ENCODE data around the gene TAB2.

The TAB2 gene

DNA sequence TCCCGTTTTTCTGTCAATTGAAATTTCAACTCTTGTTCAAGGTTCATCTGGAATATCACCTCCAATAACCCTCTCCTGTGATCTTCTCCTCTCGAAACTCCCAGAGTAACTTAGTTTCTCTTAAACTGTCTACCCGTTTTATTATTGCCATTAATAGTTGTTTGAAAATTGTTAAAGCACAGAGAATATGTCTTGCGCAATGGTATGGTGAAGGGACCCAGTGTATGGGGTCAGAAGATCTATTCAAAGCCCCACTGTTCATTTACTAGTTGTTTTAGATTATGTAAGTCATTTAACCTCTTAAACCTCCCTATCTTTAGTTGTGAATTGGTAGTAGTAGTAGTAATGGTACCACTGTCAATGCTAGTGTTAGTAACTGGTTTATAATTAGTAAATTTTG is 6.2 kb upstream of the TAB2 start:
- Histone ChIP-seq H3K14ac (ENCODE audit: low read length in 2 of 2) (no peak overlapping the region), H3K4me2 (ENCODE audit: low read length, poor library complexity, severe bottlenecking) (no peak overlapping the region), H4K91ac (ENCODE audit: low read length) (no peak overlapping the region), H2AK5ac (ENCODE audit: low read length, severe bottlenecking) (no peak overlapping the region), H2BK15ac (ENCODE audit: low read depth, poor library complexity, severe bottlenecking) (no peak overlapping the region), H3K27me3 (ENCODE audit: control insufficient read depth in 1 of 2, insufficient read depth in 1 of 2, low read length in 2 of 2) (no peaks in the 10 kb centered on the region), H3K4me3 (ENCODE audit: insufficient read depth in 1 of 2, low read depth in 1 of 2, low read length in 2 of 2) (no peak overlapping the region), H3K79me1 (replicated peaks; ENCODE audit: low read length, poor library complexity, severe bottlenecking) (no peaks in the 10 kb centered on the region), H3K9me3 (ENCODE audit: control insufficient read depth, low read length) (no peaks in the 10 kb centered on the region), H2BK120ac (ENCODE audit: low read depth, low read length) (no peak overlapping the region), H3K27ac (ENCODE audit: low read length, poor library complexity, severe bottlenecking) (no peak overlapping the region), H3K23ac (ENCODE audit: low read length in 2 of 2) (no peak overlapping the region), H2BK5ac (ENCODE audit: low read depth, low read length, poor library complexity, severe bottlenecking) (no peak overlapping the region), H3K18ac (ENCODE audit: low read depth in 1 of 2, low read length in 2 of 2) (no peak overlapping the region), H4K8ac (ENCODE audit: low read length) (no peak overlapping the region), H2BK12ac (ENCODE audit: low read length in 2 of 2) (no peak overlapping the region), H3K36me3 (ENCODE audit: control insufficient read depth in 1 of 2, insufficient read depth in 2 of 2, low read depth in 1 of 2, low read length in 2 of 2) (no peaks in the 10 kb centered on the region), H3K9ac (ENCODE audit: low read length) (no peak overlapping the region), H2AFZ (ENCODE audit: low read depth, low read length) (no peak overlapping the region), H3K4ac (ENCODE audit: low read depth in 1 of 2, low read length in 2 of 2) (no peak overlapping the region), H3K4me1 (ENCODE audit: control insufficient read depth, insufficient read depth, low read depth, low read length) (peaks cover 3% of the 10 kb centered on the region)
- WGBS = 100% methylated on average over 1 of the region's 4 CpGs
- no peak for DNase-seq

DNA sequence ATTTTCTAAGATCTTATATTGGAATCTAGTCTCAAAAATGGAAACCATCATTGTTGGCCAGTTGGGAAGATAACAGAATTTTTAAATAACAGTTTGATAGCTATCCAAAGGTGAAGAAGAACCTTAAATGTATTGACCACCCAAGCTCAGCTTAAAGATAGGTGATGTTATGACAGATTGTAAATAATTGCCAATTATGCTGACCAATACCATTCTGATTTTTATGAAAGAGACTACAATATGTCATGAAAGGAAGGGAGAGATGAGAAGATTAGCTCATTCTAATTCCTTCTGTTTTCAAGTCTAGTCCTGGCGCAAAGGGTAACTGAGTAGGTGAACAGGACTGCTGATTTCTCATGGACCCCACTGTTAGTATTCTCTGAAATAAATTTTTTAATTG is 5.7 kb upstream of the TAB2 start:
- no peaks in the 10 kb centered on the region for H3K36me3 ChIP-seq (ENCODE audit: control insufficient read depth in 1 of 2, insufficient read depth in 2 of 2, low read depth in 1 of 2, low read length in 2 of 2)
- H3K27me3 ChIP-seq (ENCODE audit: control insufficient read depth in 1 of 2, insufficient read depth in 1 of 2, low read length in 2 of 2) = no peaks in the 10 kb centered on the region
- H3K4me2 ChIP-seq (ENCODE audit: low read length, poor library complexity, severe bottlenecking) = no peak overlapping the region
- H3K14ac ChIP-seq (ENCODE audit: low read length in 2 of 2) = no peak overlapping the region
- H3K9me3 ChIP-seq (ENCODE audit: control insufficient read depth, low read length) = no peaks in the 10 kb centered on the region
- H2BK120ac ChIP-seq (ENCODE audit: low read depth, low read length) = no peak overlapping the region
- H2BK15ac ChIP-seq (ENCODE audit: low read depth, poor library complexity, severe bottlenecking) = no peak overlapping the region
- WGBS = no CpG with 5 or more reads among the region's 1 CpG
- H3K9ac ChIP-seq (ENCODE audit: low read length) = no peak overlapping the region
- no peak overlapping the region for H2BK5ac ChIP-seq (ENCODE audit: low read depth, low read length, poor library complexity, severe bottlenecking)
- H3K4ac ChIP-seq (ENCODE audit: low read depth in 1 of 2, low read length in 2 of 2) = no peak overlapping the region
- H3K4me1 ChIP-seq (ENCODE audit: control insufficient read depth, insufficient read depth, low read depth, low read length) = no peaks in the 10 kb centered on the region
- no peak overlapping the region for H2AFZ ChIP-seq (ENCODE audit: low read depth, low read length)
- H2BK12ac ChIP-seq (ENCODE audit: low read length in 2 of 2) = no peak overlapping the region
- H4K8ac ChIP-seq (ENCODE audit: low read length) = no peak overlapping the region
- DNase-seq = no peak
- no peak overlapping the region for H4K91ac ChIP-seq (ENCODE audit: low read length)
- H3K79me1 ChIP-seq (replicated peaks; ENCODE audit: low read length, poor library complexity, severe bottlenecking) = no peaks in the 10 kb centered on the region
- no peak overlapping the region for H3K27ac ChIP-seq (ENCODE audit: low read length, poor library complexity, severe bottlenecking)
- H3K23ac ChIP-seq (ENCODE audit: low read length in 2 of 2) = no peak overlapping the region
- no peak overlapping the region for H2AK5ac ChIP-seq (ENCODE audit: low read length, severe bottlenecking)
- H3K18ac ChIP-seq (ENCODE audit: low read depth in 1 of 2, low read length in 2 of 2) = no peak overlapping the region
- no peak overlapping the region for H3K4me3 ChIP-seq (ENCODE audit: insufficient read depth in 1 of 2, low read depth in 1 of 2, low read length in 2 of 2)

DNA sequence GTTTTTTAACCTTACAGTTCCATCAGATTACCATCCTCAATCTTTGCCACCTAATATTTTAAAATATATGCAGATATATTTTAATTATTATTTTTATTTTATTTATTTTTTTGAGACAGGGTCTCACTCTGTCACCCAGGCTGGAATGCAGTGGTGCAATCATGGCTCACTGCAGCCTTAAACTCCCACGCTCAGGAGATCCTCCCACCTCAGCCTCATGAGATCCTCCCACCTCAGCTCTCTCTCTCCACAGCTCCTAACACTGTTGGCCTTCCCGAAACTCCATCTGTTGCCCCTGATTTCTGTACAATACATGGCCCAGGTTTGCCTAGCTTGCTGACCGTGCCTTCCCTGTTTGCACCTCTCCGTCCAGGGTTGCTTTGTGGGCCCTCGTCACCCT is 4.4 kb upstream of the TAB2 start:
- H2BK15ac ChIP-seq (ENCODE audit: low read depth, poor library complexity, severe bottlenecking) = no peak overlapping the region

DNA sequence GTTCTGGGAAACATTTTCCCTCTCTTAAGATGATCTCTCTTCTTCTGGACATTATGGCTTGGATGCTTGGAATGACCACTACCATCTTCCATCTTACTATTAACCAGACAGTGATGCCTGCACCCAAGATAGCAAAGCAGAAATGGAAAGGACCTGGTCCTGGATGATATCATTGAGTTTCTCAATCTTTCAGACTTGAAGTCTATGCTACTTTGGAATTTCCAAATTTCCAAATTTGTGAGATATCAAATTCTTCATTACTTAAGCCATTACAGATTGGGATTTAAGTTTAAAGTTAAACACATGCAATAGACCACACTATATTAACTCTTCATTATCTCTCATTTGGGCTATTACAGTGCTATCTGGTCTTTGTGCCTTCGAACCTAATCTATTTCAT is 3.7 kb upstream of the TAB2 start:
- H3K36me3 ChIP-seq (ENCODE audit: control insufficient read depth in 1 of 2, insufficient read depth in 2 of 2, low read depth in 1 of 2, low read length in 2 of 2) = no peaks in the 10 kb centered on the region
- no peaks in the 10 kb centered on the region for H3K4me1 ChIP-seq (ENCODE audit: control insufficient read depth, insufficient read depth, low read depth, low read length)
- H3K27me3 ChIP-seq (ENCODE audit: control insufficient read depth in 1 of 2, insufficient read depth in 1 of 2, low read length in 2 of 2) = no peaks in the 10 kb centered on the region
- no peak overlapping the region for H2AFZ ChIP-seq (ENCODE audit: low read depth, low read length)
- 94% methylated on average over 1 of the region's 1 CpG for WGBS
- H4K91ac ChIP-seq (ENCODE audit: low read length) = no peak overlapping the region
- no peak overlapping the region for H3K4me3 ChIP-seq (ENCODE audit: insufficient read depth in 1 of 2, low read depth in 1 of 2, low read length in 2 of 2)
- H3K18ac ChIP-seq (ENCODE audit: low read depth in 1 of 2, low read length in 2 of 2) = no peak overlapping the region
- H3K23ac ChIP-seq (ENCODE audit: low read length in 2 of 2) = no peak overlapping the region
- no peak overlapping the region for H2BK5ac ChIP-seq (ENCODE audit: low read depth, low read length, poor library complexity, severe bottlenecking)
- no peak overlapping the region for H4K8ac ChIP-seq (ENCODE audit: low read length)
- no peak overlapping the region for H2AK5ac ChIP-seq (ENCODE audit: low read length, severe bottlenecking)
- H3K9me3 ChIP-seq (ENCODE audit: control insufficient read depth, low read length) = no peaks in the 10 kb centered on the region
- H3K4ac ChIP-seq (ENCODE audit: low read depth in 1 of 2, low read length in 2 of 2) = no peak overlapping the region
- H2BK15ac ChIP-seq (ENCODE audit: low read depth, poor library complexity, severe bottlenecking) = no peak overlapping the region
- no peak overlapping the region for H2BK12ac ChIP-seq (ENCODE audit: low read length in 2 of 2)
- H3K79me1 ChIP-seq (replicated peaks; ENCODE audit: low read length, poor library complexity, severe bottlenecking) = no peaks in the 10 kb centered on the region
- no peak overlapping the region for H3K14ac ChIP-seq (ENCODE audit: low read length in 2 of 2)
- H3K9ac ChIP-seq (ENCODE audit: low read length) = no peak overlapping the region
- H3K4me2 ChIP-seq (ENCODE audit: low read length, poor library complexity, severe bottlenecking) = no peak overlapping the region
- no peak overlapping the region for H2BK120ac ChIP-seq (ENCODE audit: low read depth, low read length)
- DNase-seq = no peak
- no peak overlapping the region for H3K27ac ChIP-seq (ENCODE audit: low read length, poor library complexity, severe bottlenecking)

More for the DNA sequence above, 4.4 kb upstream of the TAB2 start:
- Histone ChIP-seq H3K18ac (ENCODE audit: low read depth in 1 of 2, low read length in 2 of 2) (no peak overlapping the region), H3K23ac (ENCODE audit: low read length in 2 of 2) (no peak overlapping the region), H4K8ac (ENCODE audit: low read length) (no peak overlapping the region), H2BK12ac (ENCODE audit: low read length in 2 of 2) (no peak overlapping the region), H2AFZ (ENCODE audit: low read depth, low read length) (no peak overlapping the region), H3K4me3 (ENCODE audit: insufficient read depth in 1 of 2, low read depth in 1 of 2, low read length in 2 of 2) (no peak overlapping the region), H3K27me3 (ENCODE audit: control insufficient read depth in 1 of 2, insufficient read depth in 1 of 2, low read length in 2 of 2) (no peaks in the 10 kb centered on the region), H4K91ac (ENCODE audit: low read length) (no peak overlapping the region), H3K36me3 (ENCODE audit: control insufficient read depth in 1 of 2, insufficient read depth in 2 of 2, low read depth in 1 of 2, low read length in 2 of 2) (no peaks in the 10 kb centered on the region), H3K4ac (ENCODE audit: low read depth in 1 of 2, low read length in 2 of 2) (no peak overlapping the region), H2BK120ac (ENCODE audit: low read depth, low read length) (no peak overlapping the region), H3K9me3 (ENCODE audit: control insufficient read depth, low read length) (no peaks in the 10 kb centered on the region), H2BK5ac (ENCODE audit: low read depth, low read length, poor library complexity, severe bottlenecking) (no peak overlapping the region), H3K9ac (ENCODE audit: low read length) (no peak overlapping the region), H3K27ac (ENCODE audit: low read length, poor library complexity, severe bottlenecking) (no peak overlapping the region), H3K4me2 (ENCODE audit: low read length, poor library complexity, severe bottlenecking) (no peak overlapping the region), H3K14ac (ENCODE audit: low read length in 2 of 2) (no peak overlapping the region), H3K4me1 (ENCODE audit: control insufficient read depth, insufficient read depth, low read depth, low read length) (no peaks in the 10 kb centered on the region), H3K79me1 (replicated peaks; ENCODE audit: low read length, poor library complexity, severe bottlenecking) (no peaks in the 10 kb centered on the region), H2AK5ac (ENCODE audit: low read length, severe bottlenecking) (no peak overlapping the region)
- DNase-seq = no peak
- WGBS = 95% methylated on average over 5 of the region's 5 CpGs
